B cell (primary cell): ENCODE results near the gene KPNB1.

Source experiments
- CTCF ChIP-seq: fragments of 200-600 bp; IDR thresholded peaks from one replicate; pipeline ENCODE4 v1.8.0; 2022; ENCODE audit warnings: antibody characterized with exemption, mild to moderate bottlenecking
- EZH2 ChIP-seq: IDR thresholded peaks from 2 replicates; pipeline ENCODE4 v1.6.1; 2012; ENCODE audit warnings: borderline replicate concordance, low read depth, mild to moderate bottlenecking, moderate library complexity, low read length; ENCODE audit not compliant: insufficient read depth, poor library complexity, severe bottlenecking

- TF ChIP-seq CTCF = no peak
- no peak for TF ChIP-seq EZH2
These were observed 15.9 kb downstream of the KPNB1 start for GRCh38 chr17:47665655-47666054.
